Pancreas (tissue), 10 donors: ENCODE data around the gene EFCAB14. TPM values are rescaled to one million over a fixed set of nuclear protein-coding genes. Genes with fewer than 3 reads are reported as not detected.
"Not testable (repeated sequence)": the region's sequence is repeated elsewhere in the genome, so short reads cannot be mapped to it uniquely, and the experiment has no call there.

Experiments
- ATAC-seq, 4 donors: fragments of 200-7000 bp; cut with Tn5 transposase; one replicate each; pipeline versions ENCODE4 v1.8.0 to v1.9.1; 2020; ENCODE audit warnings: mild to moderate bottlenecking in 4 of 4, moderate library complexity in 4 of 4
- DNase-seq, 6 donors: peaks; one replicate each; pipeline ENCODE4 v3.0.0-alpha.2; 2020
- FAIRE-seq: peaks from 2 replicates; lab custom pipeline; 2012; peaks lifted over from hg19 to GRCh38; lab: Jason Lieb, UNC
- H3K27ac ChIP-seq, 4 donors: fragments of 200-600 bp; sonication (generic); 1 replicate in 3 of 4; 2 replicates in 1 of 4; pipeline versions ENCODE4 v1.5.0 to v1.8.0; 2020
- H3K27me3 ChIP-seq, 4 donors: fragments of 200-600 bp; one replicate each; pipeline ENCODE4 v1.8.0; 2021
- H3K36me3 ChIP-seq, 3 donors: fragments of 200-600 bp; sonication (generic) in 1 of 3; one replicate each; pipeline versions ENCODE4 v1.5.0 to v1.8.0; 2020 to 2021
- H3K4me1 ChIP-seq, 3 donors: fragments of 200-600 bp; one replicate each; pipeline ENCODE4 v1.8.0; 2021
- H3K4me3 ChIP-seq, 4 donors: fragments of 200-600 bp; sonication (generic) in 2 of 4; one replicate each; pipeline versions ENCODE4 v1.5.0 to v1.8.0; 2020 to 2021
- H3K9me3 ChIP-seq, 4 donors: fragments of 200-600 bp; one replicate each; pipeline ENCODE4 v1.8.0; 2021
- WGBS, 2 donors: extraction: QIAGEN DNeasy Blood & Tissue Kit; methylation state at CpG; one replicate each; pipeline ENCODE4 v1.1.7; 2013; 5-methylcytosine and 5-hydroxymethylcytosine counted together
- intact Hi-C, 3 donors: fragments of 100-400 bp; cut with DNase I; formaldehyde crosslinking; loops; one replicate each; pipeline versions ENCODE4 v1.11.1 to v1.14.2; 2022
- polyA plus RNA-seq, 2 donors: library from polyadenylated mRNA; stranded (reverse); fragments of 200-250 nt; gene quantifications; one replicate each; pipeline ENCODE4 v1.2.3, GENCODE V29; 2013
- total RNA-seq, 6 donors: library from RNA; stranded (reverse); fragmentation: NEBNext Ultra II Directional in 4 of 6; extraction: Animal tissue kit (Norgen Biotek cat#: 25700) in 4 of 6; gene quantifications; one replicate each; pipeline versions ENCODE4 v1.2.1 to v1.2.4, GENCODE V29; 2021 to 2023
- TF ChIP-seq, protein P1 (sequence below), 4 donors: fragments of 200-600 bp; sonication (generic) in 3 of 4; IDR thresholded peaks; one replicate each; pipeline versions ENCODE4 v1.5.0 to v1.8.0; 2021; ENCODE audit warnings: antibody characterized with exemption in 4 of 4
- donor health status: healthy with polysubstance abuse.
- donor health status: DM: no; HTN: no; CAD: no; lungs with moderate emphysema.
- donor health status: DM: no; HTN: no; CAD: no.
- donor health status: control.
- donor health status: control.
- donor health status: Bipolar disorder and iron deficiency.
- donor health status: DM: yes; HTN: yes; CAD: no.
- donor health status: DM: no; HTN: no; CAD: no.
- donor health status: DM: no; HTN: no; CAD: no.
- donor health status: DM: yes; HTN: yes; CAD: no.

The EFCAB14 gene
- total and polyA plus RNA-seq, 8 donors, result 8.4 to 55.2 (median 28.7) TPM

DNA sequence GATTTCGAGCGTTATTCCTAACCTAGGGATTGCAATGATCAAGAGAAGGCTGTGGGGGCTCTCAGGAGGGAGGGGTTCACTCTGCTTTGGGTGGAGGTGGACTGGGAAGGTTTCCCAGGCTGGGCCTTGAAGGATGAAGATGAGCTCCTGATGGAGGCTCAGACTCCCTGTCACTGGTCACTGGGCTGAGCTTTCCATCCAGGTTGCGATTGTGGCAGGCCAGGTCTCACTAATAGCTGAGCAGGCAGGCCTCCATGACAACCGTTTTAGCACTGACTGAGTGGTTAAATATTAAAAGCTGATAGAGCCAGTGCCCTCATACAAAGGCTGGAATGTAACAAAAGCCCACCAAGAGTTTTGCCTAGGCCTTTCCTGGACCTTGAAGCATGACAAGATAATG, 36.2 kb upstream of the EFCAB14 start:
- TF ChIP-seq, protein P1, sequence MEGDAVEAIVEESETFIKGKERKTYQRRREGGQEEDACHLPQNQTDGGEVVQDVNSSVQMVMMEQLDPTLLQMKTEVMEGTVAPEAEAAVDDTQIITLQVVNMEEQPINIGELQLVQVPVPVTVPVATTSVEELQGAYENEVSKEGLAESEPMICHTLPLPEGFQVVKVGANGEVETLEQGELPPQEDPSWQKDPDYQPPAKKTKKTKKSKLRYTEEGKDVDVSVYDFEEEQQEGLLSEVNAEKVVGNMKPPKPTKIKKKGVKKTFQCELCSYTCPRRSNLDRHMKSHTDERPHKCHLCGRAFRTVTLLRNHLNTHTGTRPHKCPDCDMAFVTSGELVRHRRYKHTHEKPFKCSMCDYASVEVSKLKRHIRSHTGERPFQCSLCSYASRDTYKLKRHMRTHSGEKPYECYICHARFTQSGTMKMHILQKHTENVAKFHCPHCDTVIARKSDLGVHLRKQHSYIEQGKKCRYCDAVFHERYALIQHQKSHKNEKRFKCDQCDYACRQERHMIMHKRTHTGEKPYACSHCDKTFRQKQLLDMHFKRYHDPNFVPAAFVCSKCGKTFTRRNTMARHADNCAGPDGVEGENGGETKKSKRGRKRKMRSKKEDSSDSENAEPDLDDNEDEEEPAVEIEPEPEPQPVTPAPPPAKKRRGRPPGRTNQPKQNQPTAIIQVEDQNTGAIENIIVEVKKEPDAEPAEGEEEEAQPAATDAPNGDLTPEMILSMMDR (IDR thresholded peaks at IDR 0.05), result no peak
- intact Hi-C loops, result no loop called here
- Histone ChIP-seq H3K36me3 (no peaks in the 10 kb centered on the region), H3K4me1 (peaks cover 7 to 15% (median 10%) of the 10 kb centered on the region in 3 donors), H3K9me3 (no peaks in the 10 kb centered on the region), H3K27me3 (no peaks in the 10 kb centered on the region), H3K4me3 (no peak overlapping the region), H3K27ac (peak overlapping the region in 3 of 4 donors; percentile 52 to 71 (median 58))
- peak in 1 of 6 donors; percentile 21 for DNase-seq
- peak in 3 of 4 donors; percentile 58 to 72 (median 67) for ATAC-seq
- no peak for FAIRE-seq
- WGBS, 2 donors, result 45 to 53% methylated on average over 4 of the region's 4 CpGs

DNA sequence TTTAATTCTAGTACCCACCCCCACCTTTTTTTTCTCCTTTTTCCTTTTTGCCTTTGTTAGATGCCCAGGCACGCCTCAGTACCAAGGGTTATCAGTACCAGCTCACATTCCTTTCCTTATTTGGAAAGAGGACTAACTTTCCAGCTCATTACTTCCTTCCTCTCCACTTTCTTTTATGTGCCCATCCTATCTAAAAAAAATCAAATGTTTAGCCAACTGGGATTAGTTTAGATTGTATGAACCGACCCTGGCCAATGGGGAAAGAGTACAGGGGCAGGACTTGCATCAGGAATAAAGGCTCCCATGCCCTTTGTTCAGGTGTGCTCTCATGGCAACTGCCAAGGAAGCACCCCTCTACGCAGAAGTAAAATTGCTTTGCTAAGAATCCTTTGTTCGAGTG, 35.8 kb upstream of the EFCAB14 start:
- Histone ChIP-seq H3K27ac (peak overlapping the region in 3 of 4 donors; percentile 52 to 71 (median 58)), H3K4me1 (peaks cover 7 to 15% (median 10%) of the 10 kb centered on the region in 3 donors)
- H3K27me3 ChIP-seq, FAIRE-seq, DNase-seq, H3K4me3 ChIP-seq, H3K9me3 ChIP-seq, intact Hi-C loops, H3K36me3 ChIP-seq: not testable (repeated sequence)
- 33 to 44% methylated on average over 4 of the region's 4 CpGs for WGBS, 2 donors
- ATAC-seq, result peak in 3 of 4 donors; percentile 8 to 49 (median 41)

DNA sequence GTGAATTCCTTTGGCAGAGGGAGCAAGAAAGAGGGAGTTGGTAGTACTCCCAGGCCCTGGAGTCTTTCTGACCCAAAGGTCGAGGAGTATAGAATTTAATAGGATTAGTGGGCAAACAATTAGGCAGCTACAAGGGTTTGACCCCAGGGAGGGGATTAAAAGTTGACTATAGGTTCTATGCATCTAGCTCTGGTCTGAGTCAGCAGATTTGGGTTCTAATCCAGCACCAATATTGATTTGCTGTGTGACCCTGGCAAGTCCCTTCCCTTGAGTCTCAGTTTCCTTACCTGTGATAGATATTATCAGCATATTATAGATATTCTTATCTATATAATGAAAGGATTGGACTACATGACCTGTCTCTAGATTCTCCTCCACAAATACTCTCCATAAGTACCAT, 35.1 kb upstream of the EFCAB14 start:
- intact Hi-C loops, result no loop called here
- Histone ChIP-seq H3K27ac (no peak overlapping the region), H3K27me3 (no peaks in the 10 kb centered on the region), H3K4me1 (peaks cover 7 to 15% (median 10%) of the 10 kb centered on the region in 3 donors), H3K9me3 (no peaks in the 10 kb centered on the region), H3K4me3 (no peak overlapping the region), H3K36me3 (no peaks in the 10 kb centered on the region)
- TF ChIP-seq, protein P1 (IDR thresholded peaks at IDR 0.05), result no peak
- FAIRE-seq (no peak), DNase-seq (no peak), ATAC-seq (no peak)
- 33 to 44% methylated on average over 1 of the region's 1 CpG for WGBS, 2 donors

DNA sequence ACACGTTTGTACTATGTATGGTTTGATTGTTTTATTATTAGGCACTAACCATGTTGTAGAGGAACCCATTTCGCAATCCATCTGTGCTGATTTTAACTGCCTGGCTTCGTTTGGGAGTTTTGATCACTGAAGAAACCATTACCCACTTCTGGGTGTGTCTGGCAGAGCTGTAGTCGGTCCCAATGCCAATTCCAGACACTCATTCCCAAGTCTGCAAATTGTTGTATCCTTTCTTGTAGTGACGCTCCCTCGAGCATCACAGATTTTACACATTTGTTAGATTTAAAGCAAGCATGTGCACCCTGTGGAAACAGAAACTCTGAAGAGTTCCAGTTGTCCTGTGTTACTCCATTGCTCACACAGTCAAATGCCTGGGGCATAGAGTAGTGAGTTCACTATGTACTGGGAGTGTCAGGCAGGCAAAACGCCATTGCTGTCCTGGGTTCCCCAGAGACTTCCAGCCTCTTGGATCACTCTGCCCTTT, 31.0 kb upstream of the EFCAB14 start:
- intact Hi-C loops, result loop anchor here in 1 of 3 donors (10.0 kb wide), 1 partner anchor 245 kb away; no protein-coding TSS in a partner anchor
- FAIRE-seq (no peak), DNase-seq (no peak), ATAC-seq (peak in 1 of 4 donors; percentile 7)
- 39 to 49% methylated on average over 7 of the region's 7 CpGs for WGBS, 2 donors
- H3K27me3 ChIP-seq, result no peaks in the 10 kb centered on the region
- H3K36me3 ChIP-seq, result no peaks in the 10 kb centered on the region
- no peaks in the 10 kb centered on the region for H3K9me3 ChIP-seq
- TF ChIP-seq, protein P1 (IDR thresholded peaks at IDR 0.05), result no peak
- no peak overlapping the region for H3K4me3 ChIP-seq
- no peaks in the 10 kb centered on the region for H3K4me1 ChIP-seq
- no peak overlapping the region for H3K27ac ChIP-seq

DNA sequence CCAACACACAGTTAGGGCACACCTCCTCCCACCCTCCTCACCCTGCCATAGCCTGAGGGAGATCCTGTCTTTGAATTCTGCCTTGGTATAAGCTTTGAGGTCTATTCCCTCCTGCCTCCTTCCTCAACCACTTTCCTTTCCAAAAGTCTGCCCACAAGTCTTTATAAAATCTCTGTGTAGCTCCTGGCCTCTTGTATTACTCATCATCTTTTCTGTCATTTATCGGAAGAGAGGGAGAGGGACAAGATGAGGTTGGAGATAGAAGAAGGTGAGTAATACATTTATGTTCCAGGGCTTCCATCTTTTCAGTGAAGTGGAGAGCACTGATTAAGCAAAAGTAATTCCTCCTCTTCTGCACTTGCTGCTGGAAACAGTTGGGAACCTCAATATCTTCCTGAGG, 30.5 kb upstream of the EFCAB14 start:
- Histone ChIP-seq H3K36me3 (no peaks in the 10 kb centered on the region), H3K4me1 (no peaks in the 10 kb centered on the region), H3K9me3 (no peaks in the 10 kb centered on the region), H3K27me3 (no peaks in the 10 kb centered on the region), H3K4me3 (no peak overlapping the region), H3K27ac (no peak overlapping the region)
- TF ChIP-seq, protein P1 (IDR thresholded peaks at IDR 0.05), result no peak
- intact Hi-C loops, result loop anchor here in 1 of 3 donors (10.0 kb wide), 1 partner anchor 245 kb away; no protein-coding TSS in a partner anchor
- DNase-seq, result no peak
- WGBS, 2 donors, result 83 to 87% methylated on average over 1 of the region's 1 CpG
- FAIRE-seq, result no peak
- ATAC-seq, result no peak
